ENCODE measurements around the gene GLRA2.

GLRA2 gene

GRCh38 chrX:14712096-14712495 is 182.8 kb downstream of the GLRA2 start:
- DNase-seq, result no peak

DNA sequence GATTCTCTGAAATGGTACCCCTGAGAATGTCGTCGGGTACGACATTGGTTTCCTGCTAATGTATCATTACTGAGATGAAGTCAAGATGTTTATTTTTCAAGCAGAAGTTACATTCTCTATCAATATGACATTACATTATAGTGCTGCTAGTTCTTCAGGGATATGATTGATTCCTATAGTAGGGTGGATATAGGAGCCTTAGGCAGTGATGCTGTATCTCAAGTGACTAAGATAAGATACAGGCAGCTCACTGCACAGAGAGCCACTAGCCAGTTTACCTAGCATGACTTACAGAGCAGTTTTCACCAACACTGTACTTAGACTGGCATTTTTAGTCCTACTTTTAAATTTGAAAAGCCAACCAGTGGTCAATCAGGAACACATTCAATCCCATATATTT is 188.6 kb downstream of the GLRA2 start:
- DNase-seq, result no peak

GRCh38 chrX:14718403-14718802 is 189.1 kb downstream of the GLRA2 start:
- DNase-seq, result no peak

GRCh38 chrX:14729058-14729457 is 199.7 kb downstream of the GLRA2 start:
- no peak for DNase-seq

DNA sequence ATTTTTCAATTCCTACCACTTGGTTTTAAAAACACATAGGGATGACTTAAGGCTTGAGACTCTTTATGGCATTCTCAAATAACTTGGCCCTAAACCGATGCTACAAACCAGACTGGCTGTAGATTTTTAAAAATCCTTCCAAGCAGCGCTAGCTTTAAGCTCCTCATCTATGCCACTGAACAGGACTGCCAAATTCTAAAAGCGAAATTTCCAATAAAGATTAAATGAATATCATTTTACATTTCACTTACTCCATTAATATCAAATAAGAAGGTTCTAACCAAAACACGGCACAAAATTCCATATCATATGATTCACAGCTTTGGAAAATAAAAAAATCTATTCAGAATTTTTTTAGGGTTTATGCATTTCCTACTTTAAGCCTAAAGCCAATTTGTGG is 209.3 kb downstream of the GLRA2 start:
- no peak for DNase-seq

DNA sequence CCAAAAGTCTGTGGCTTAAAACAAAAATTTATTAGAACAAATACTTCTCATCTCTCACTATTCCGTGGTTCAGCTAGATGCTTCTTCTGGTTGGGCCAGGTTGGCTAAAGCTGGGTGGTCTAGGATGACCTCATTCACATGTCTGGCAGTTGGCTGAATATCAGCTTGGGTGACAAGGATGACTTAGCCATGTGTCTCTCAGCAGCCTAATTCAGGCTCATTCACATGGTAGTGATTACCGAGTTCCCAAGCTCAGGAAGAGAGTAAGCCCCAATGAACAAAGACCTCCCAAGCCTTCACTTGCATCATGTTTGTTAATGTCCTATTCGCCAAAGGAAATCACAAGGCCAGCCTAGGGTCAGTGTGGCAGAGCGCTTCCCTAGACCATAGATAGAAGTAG is 224.1 kb downstream of the GLRA2 start:
- no peak for DNase-seq

DNA sequence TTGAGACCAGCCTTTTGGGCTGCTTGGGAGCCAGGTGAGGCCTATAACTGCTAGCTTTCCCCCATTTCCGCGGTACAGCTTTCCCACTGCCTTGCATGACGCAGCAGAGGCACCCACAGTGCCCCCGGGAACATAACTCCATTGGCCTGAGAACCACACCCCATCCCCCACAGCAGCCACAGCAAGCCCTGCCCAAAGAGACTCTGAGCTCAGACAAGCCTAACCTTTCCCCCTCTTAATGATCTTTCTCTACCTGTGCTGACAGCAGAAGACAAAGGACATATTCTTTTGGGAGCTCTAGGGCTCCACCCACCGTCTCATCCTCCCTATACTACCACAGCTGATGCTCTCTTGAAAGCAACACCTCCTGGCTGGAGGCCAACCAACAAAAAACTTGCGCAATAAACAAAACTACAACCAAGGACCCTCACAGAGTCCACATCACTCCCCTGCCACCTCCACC is 228.7 kb downstream of the GLRA2 start:
- no peak for DNase-seq

GRCh38 chrX:14775416-14775815 is 246.1 kb downstream of the GLRA2 start:
- no peak for DNase-seq

GRCh38 chrX:14776901-14777300 is 247.6 kb downstream of the GLRA2 start:
- no peak for DNase-seq

GRCh38 chrX:14777525-14777924 is 248.2 kb downstream of the GLRA2 start:
- DNase-seq, result no peak

GRCh38 chrX:14779580-14779979 is 250.2 kb downstream of the GLRA2 start:
- DNase-seq, result no peak

Data from 8988T (cell line).